Hepatocyte (in vitro differentiated cells): ENCODE measurements around the gene ASB3. TPM values are rescaled to one million over a fixed set of nuclear protein-coding genes. Genes with fewer than 3 reads are reported as not detected.
"Not testable (repeated sequence)": the region's sequence is repeated elsewhere in the genome, so short reads cannot be mapped to it uniquely, and the experiment has no call there.

Experiments used
- DNase-seq: peaks from one replicate; pipeline ENCODE4 v3.0.0-alpha.2; 2016; ENCODE audit warnings: low spot score
- H2AFZ ChIP-seq: fragments of 200-600 bp; sonication (generic); 2 replicates; pipeline ENCODE4 v1.6.0; 2016; ENCODE audit warnings: antibody characterized with exemption, mild to moderate bottlenecking
- H3K27ac ChIP-seq: fragments of 200-600 bp; sonication (generic); 2 replicates; pipeline ENCODE4 v1.5.1; 2016; ENCODE audit warnings: mild to moderate bottlenecking
- H3K27me3 ChIP-seq: fragments of 200-600 bp; sonication (generic); 2 replicates; pipeline ENCODE4 v1.6.1; 2016
- H3K36me3 ChIP-seq: fragments of 200-600 bp; sonication (generic); replicated peaks from 2 replicates; pipeline ENCODE4 v1.5.1; 2016; ENCODE audit warnings: low read depth; ENCODE audit not compliant: insufficient read depth
- H3K4me1 ChIP-seq: fragments of 200-600 bp; sonication (generic); 2 replicates; pipeline ENCODE4 v1.5.1; 2016; ENCODE audit warnings: mild to moderate bottlenecking, moderate library complexity; ENCODE audit not compliant: insufficient read depth
- H3K4me2 ChIP-seq: fragments of 200-600 bp; sonication (generic); 2 replicates; pipeline ENCODE4 v1.6.0; 2016
- H3K4me3 ChIP-seq: fragments of 200-600 bp; sonication (generic); 2 replicates; pipeline ENCODE4 v1.5.1; 2016; ENCODE audit warnings: mild to moderate bottlenecking
- H3K79me2 ChIP-seq: fragments of 200-600 bp; sonication (generic); 2 replicates; pipeline ENCODE4 v1.6.0; 2017; ENCODE audit warnings: mild to moderate bottlenecking
- H3K9me2 ChIP-seq: fragments of 200-600 bp; sonication (generic); replicated peaks from 2 replicates; pipeline ENCODE4 v1.6.0; 2017; ENCODE audit warnings: mild to moderate bottlenecking; ENCODE audit not compliant: insufficient read depth
- H3K9me3 ChIP-seq: fragments of 200-600 bp; sonication (generic); 2 replicates; pipeline ENCODE4 v1.5.1; 2016; ENCODE audit warnings: low read depth, mild to moderate bottlenecking
- H4K20me1 ChIP-seq: fragments of 200-600 bp; sonication (generic); 2 replicates; pipeline ENCODE4 v1.6.0; 2016; ENCODE audit warnings: mild to moderate bottlenecking; ENCODE audit not compliant: insufficient read depth, poor library complexity, severe bottlenecking
- EZH2 ChIP-seq: fragments of 200-600 bp; sonication (generic); IDR thresholded peaks from 2 replicates; pipeline ENCODE4 v1.6.1; 2016; ENCODE audit warnings: antibody characterized with exemption, mild to moderate bottlenecking, borderline replicate concordance
- EZH2phosphoT487 ChIP-seq: fragments of 200-600 bp; sonication (generic); IDR thresholded peaks from one replicate; pipeline ENCODE4 v1.6.1; 2018; ENCODE audit warnings: antibody characterized with exemption, mild to moderate bottlenecking, low read depth, moderate library complexity; ENCODE audit not compliant: unreplicated experiment, severe bottlenecking
- WGBS: methylation state at CpG from one replicate; pipeline ENCODE4 v1.1.6; 2016; ENCODE audit warnings: low lambda C conversion rate; ENCODE audit errors: missing lambda C conversion rate; 5-methylcytosine and 5-hydroxymethylcytosine counted together
- polyA plus RNA-seq: library from polyadenylated mRNA; unstranded; fragments of >200 nt; fragmentation: Nextera tagmentation; extraction: Ambion mirVana; gene quantifications from 2 replicates; pipeline ENCODE4 v1.2.1, GENCODE V29; 2016
- total RNA-seq: library from RNA; depleted of rRNA; stranded (reverse); fragments of >200 nt; gene quantifications from 2 replicates; pipeline ENCODE4 v1.2.3, GENCODE V29; 2014
- TF ChIP-seq, protein P1 (sequence below): fragments of 200-600 bp; sonication (generic); IDR thresholded peaks from 2 replicates; pipeline ENCODE4 v1.5.1; 2016; ENCODE audit warnings: antibody characterized with exemption, mild to moderate bottlenecking; ENCODE audit not compliant: poor library complexity

Gene ASB3, protein sequence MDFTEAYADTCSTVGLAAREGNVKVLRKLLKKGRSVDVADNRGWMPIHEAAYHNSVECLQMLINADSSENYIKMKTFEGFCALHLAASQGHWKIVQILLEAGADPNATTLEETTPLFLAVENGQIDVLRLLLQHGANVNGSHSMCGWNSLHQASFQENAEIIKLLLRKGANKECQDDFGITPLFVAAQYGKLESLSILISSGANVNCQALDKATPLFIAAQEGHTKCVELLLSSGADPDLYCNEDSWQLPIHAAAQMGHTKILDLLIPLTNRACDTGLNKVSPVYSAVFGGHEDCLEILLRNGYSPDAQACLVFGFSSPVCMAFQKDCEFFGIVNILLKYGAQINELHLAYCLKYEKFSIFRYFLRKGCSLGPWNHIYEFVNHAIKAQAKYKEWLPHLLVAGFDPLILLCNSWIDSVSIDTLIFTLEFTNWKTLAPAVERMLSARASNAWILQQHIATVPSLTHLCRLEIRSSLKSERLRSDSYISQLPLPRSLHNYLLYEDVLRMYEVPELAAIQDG
- total RNA-seq (14.8 and 17.6 TPM in 2 replicates), polyA plus RNA-seq (12.2 and 13.9 TPM in 2 replicates)

DNA sequence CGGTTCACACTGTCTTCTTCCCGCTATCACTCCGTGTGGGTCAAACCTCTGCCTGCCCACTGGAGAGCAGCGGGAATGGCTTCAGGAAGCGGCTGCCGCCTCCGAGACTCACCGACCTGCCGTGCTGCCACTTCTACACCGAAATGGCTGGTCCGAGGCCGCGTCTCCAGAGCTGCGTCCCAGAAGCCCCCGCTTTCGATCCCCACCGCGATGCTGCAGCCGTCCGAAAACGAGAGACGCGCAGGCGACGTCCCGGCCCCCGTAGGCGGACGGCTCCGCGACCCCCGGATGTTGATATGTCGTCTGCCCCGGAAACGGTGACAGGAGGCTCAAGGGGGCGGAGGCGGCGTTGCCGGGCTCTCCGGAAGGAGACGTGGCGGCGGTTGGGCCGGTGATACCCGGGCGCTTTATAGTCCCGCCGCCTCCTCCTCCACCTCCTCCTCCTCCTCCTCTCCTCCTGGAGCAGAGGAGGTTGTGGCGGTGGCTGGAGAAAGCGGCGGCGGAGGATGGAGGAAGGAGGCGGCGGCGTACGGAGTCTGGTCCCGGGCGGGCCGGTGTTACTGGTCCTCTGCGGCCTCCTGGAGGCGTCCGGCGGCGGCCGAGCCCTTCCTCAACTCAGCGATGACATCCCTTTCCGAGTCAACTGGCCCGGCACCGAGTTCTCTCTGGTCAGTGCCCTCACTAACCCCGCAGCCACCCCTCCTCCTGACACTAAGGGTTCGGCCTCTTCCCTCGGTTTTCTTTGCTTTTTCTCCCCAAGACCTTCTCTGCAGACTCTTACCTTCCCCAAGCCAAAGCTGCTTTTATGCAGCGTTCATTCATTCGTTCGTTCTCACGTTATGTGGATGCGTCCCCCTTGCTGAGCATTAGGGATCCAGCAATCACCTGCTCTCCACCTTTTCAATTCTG, at the start of gene ASB3, which contains the start of gene ERLEC1:
ASB3 (minus strand) TSS at position 249 of the 909 bp plus-strand sequence. CDS start 21,381 bp downstream, outside the sequence.
ERLEC1 (plus strand) TSS at position 340 of the 909 bp plus-strand sequence; CDS start at position 507, 167 bp downstream.
- Histone ChIP-seq H3K27me3 (no peaks in the 10 kb centered on the region), H3K79me2 (peaks cover 92% of the 10 kb centered on the region), H2AFZ (peak within 1 kb of the TSS; percentile 98), H3K9me2 (no peaks in the 10 kb centered on the region), H3K9me3 (no peaks in the 10 kb centered on the region), H4K20me1 (peaks cover 4% of the 10 kb centered on the region), H3K4me1 (peaks cover 16% of the 10 kb centered on the region), H3K4me3 (peak within 1 kb of the TSS; percentile 81), H3K36me3 (no peaks in the 10 kb centered on the region), H3K27ac (peak within 1 kb of the TSS; percentile 92), H3K4me2 (peak within 1 kb of the TSS; percentile 89)
- peak; percentile 92 for DNase-seq
- TF ChIP-seq EZH2: no peak
- TF ChIP-seq, protein P1, sequence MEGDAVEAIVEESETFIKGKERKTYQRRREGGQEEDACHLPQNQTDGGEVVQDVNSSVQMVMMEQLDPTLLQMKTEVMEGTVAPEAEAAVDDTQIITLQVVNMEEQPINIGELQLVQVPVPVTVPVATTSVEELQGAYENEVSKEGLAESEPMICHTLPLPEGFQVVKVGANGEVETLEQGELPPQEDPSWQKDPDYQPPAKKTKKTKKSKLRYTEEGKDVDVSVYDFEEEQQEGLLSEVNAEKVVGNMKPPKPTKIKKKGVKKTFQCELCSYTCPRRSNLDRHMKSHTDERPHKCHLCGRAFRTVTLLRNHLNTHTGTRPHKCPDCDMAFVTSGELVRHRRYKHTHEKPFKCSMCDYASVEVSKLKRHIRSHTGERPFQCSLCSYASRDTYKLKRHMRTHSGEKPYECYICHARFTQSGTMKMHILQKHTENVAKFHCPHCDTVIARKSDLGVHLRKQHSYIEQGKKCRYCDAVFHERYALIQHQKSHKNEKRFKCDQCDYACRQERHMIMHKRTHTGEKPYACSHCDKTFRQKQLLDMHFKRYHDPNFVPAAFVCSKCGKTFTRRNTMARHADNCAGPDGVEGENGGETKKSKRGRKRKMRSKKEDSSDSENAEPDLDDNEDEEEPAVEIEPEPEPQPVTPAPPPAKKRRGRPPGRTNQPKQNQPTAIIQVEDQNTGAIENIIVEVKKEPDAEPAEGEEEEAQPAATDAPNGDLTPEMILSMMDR: no peak
- TF ChIP-seq EZH2phosphoT487: no peak
- WGBS: 1% methylated on average over 65 of the region's 77 CpGs

DNA sequence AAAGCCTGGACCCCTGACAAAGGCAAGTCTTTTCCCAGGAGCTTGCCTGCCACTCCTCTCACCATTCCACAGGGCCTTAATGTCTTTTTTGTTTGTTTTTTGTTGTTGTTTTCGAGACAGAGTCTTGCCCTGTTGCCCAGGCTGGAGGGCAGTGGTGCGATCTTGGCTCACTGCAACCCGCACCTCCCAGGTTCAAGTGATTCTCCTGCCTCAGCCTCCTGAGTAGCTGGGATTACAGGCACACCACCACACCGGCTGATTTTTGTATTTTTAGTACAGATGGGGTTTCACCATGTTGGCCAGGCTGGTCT, 43.2 kb upstream of the ASB3 start:
- H3K4me3 ChIP-seq, H3K4me1 ChIP-seq, H3K9me3 ChIP-seq, H3K36me3 ChIP-seq, H3K9me2 ChIP-seq, DNase-seq, H4K20me1 ChIP-seq, H3K4me2 ChIP-seq, H3K27me3 ChIP-seq, H3K27ac ChIP-seq, H2AFZ ChIP-seq, H3K79me2 ChIP-seq: not testable (repeated sequence)
- 93% methylated on average over 4 of the region's 4 CpGs for WGBS

GRCh38 chr2:53829273-53829979, 42.7 kb upstream of the ASB3 start:
- no peak for DNase-seq
- no peak overlapping the region for H3K4me3 ChIP-seq
- no peaks in the 10 kb centered on the region for H3K36me3 ChIP-seq
- H3K4me2 ChIP-seq: no peak overlapping the region
- no peak overlapping the region for H2AFZ ChIP-seq
- H3K4me1 ChIP-seq: no peaks in the 10 kb centered on the region
- no peaks in the 10 kb centered on the region for H3K27me3 ChIP-seq
- H3K9me3 ChIP-seq: no peaks in the 10 kb centered on the region
- H3K27ac ChIP-seq: no peak overlapping the region
- 89% methylated on average over 11 of the region's 11 CpGs for WGBS
- TF ChIP-seq EZH2phosphoT487 (no peak), EZH2 (no peak)
- TF ChIP-seq, protein P1: no peak
- H3K9me2 ChIP-seq: no peaks in the 10 kb centered on the region
- H3K79me2 ChIP-seq: no peaks in the 10 kb centered on the region
- no peaks in the 10 kb centered on the region for H4K20me1 ChIP-seq
